Activated CD4-positive, CD25-positive, alpha-beta regulatory T cell treated with anti-CD3 and anti-CD28 coated beads, Interleukin-2, amount 50 U/mL, for 16 hours (primary cell): ENCODE results near the gene DCUN1D2.

Experiments used
- DNase-seq: peaks from one replicate; pipeline ENCODE4 v3.0.0-alpha.2; 2020; ENCODE audit warnings: low read depth, low spot score

Gene DCUN1D2

GRCh38 chr13:113519556-113519955, 29.0 kb upstream of the DCUN1D2 start:
- DNase-seq, result no peak

DNA sequence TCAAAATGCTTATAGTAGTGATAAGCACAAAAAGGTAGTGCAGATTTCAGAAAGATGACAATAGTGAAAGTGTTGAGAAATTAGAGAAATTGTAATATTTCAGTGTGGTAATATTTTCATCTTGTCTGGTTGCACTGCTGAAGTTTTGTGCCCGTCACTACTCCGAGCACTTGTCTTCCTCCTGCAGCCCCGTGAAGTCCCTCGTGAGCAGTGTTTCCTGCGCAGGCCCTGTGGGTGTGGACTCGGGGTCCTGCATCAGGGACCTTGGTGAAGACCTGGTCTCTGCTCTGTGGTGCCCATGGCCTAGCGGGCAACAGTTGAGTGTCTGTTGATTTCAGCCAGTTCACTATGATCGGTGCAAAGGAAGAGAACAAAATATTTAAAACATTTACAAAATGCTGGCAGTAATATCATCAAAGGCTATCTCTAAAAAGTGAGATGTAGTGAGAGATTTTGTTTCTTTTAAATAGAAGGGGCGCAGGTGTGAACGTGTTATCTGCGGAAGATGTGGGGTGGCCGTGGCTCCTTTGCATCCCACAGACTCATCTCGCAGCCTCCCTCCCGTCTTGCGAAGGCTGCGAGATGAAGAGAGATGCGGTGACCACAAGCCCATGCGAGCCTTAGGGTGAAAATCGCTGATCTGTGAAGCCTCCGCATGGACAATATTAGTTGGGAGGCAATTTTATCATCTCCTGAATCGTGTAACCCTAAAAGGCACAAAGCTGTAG, 27.7 kb upstream of the DCUN1D2 start:
- DNase-seq, result no peak

DNA sequence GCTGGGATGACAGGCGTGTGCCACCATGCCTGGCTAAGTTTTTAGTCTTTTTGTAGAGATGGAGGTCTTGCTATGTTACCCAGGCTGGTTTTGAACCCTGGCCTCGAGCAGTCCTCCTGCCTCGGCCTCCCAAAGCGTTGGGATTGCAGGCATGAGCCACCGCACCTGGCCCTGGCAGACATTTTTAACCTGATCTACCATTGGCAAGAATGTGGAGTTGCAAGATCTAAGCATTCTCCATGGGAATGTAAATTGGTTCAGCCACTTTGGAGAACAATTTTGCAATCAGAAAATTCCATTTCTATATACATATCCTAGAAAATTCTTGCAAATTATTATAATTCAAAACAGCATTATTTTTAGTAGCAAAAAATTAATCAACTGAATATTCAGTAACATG, 24.3 kb upstream of the DCUN1D2 start:
- DNase-seq, result no peak

- no peak for DNase-seq
Measured at GRCh38 chr13:113513761-113514160, 23.2 kb upstream of the DCUN1D2 start.

- DNase-seq, result no peak
Measured at GRCh38 chr13:113511361-113511760, 20.9 kb upstream of the DCUN1D2 start.

DNA sequence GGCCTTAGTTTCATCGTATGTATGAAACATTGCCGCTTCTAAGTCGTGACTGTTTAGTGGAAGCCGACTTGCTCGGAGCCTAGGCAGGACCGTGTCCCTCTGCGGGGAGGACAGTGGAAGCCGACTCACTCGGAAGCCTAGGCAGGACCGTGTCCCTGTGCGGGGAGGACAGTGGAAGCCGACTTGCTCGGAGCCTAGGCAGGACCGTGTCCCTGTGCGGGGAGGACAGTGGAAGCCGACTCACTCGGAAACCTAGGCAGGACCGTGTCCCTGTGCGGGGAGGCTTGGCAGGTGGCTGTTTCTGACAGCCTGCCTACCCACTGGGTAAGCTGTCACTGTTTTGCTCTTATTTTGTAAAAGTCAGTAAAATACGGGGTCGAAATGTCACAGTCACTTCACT, 20.4 kb upstream of the DCUN1D2 start:
- no peak for DNase-seq

GRCh38 chr13:113509989-113510388, 19.5 kb upstream of the DCUN1D2 start:
- no peak for DNase-seq

- no peak for DNase-seq
Measured at GRCh38 chr13:113508521-113509254, 18.2 kb upstream of the DCUN1D2 start.

DNA sequence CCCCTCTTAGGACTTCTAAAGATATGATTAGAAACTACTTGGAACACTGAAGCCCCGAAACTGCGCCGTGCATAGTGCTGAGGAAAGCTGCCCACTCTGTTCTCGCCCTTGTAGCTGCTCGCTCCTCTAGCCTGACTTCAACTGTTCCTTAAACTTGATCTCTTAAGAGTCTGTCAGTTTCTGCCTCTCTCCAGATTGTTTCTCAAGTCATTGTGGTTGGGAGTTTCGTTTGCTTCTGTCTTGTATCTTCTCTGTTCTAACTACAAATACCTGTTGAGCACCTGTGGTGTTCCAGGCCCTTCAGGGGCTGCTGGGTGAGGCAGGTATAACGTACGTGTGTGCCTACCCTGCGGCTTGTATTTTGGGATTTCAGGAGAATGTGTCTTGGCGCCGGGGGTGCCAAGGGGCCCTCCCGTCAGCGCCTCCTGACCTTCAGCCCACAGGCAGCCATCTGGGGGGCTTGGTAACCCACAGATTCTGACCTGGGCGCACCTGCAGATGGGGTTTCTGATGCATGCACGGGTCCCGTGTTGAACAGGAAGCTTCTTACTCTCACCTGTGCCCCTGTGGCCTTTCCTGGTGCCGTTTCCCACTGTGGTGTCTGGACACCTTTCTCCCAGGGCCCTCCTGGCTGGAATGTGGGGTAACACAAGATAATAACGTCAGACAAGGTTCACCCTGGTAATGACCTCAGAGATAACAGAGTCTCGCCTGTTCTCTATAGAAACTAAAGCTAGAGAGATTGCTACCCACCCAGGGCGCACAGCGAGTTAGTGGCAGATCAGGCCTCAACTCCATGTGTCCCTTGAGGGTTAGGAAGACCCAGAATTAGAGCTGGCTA, 17.2 kb upstream of the DCUN1D2 start:
- DNase-seq, result no peak

- DNase-seq, result no peak
Measured at GRCh38 chr13:113506871-113507388, 16.4 kb upstream of the DCUN1D2 start.

- no peak for DNase-seq
Measured at GRCh38 chr13:113506025-113506685, 15.6 kb upstream of the DCUN1D2 start.

GRCh38 chr13:113502686-113503085, 12.2 kb upstream of the DCUN1D2 start:
- DNase-seq, result no peak

GRCh38 chr13:113500530-113501265, 10.2 kb upstream of the DCUN1D2 start:
- DNase-seq, result no peak

- no peak for DNase-seq
Measured at GRCh38 chr13:113499936-113500335, 9.4 kb upstream of the DCUN1D2 start.

- DNase-seq, result no peak
Measured at GRCh38 chr13:113498905-113499304, 8.4 kb upstream of the DCUN1D2 start.

- DNase-seq, result no peak
Measured at GRCh38 chr13:113497217-113497616, 6.7 kb upstream of the DCUN1D2 start.

- DNase-seq, result no peak
Measured at GRCh38 chr13:113495494-113496210, 5.1 kb upstream of the DCUN1D2 start.

DNA sequence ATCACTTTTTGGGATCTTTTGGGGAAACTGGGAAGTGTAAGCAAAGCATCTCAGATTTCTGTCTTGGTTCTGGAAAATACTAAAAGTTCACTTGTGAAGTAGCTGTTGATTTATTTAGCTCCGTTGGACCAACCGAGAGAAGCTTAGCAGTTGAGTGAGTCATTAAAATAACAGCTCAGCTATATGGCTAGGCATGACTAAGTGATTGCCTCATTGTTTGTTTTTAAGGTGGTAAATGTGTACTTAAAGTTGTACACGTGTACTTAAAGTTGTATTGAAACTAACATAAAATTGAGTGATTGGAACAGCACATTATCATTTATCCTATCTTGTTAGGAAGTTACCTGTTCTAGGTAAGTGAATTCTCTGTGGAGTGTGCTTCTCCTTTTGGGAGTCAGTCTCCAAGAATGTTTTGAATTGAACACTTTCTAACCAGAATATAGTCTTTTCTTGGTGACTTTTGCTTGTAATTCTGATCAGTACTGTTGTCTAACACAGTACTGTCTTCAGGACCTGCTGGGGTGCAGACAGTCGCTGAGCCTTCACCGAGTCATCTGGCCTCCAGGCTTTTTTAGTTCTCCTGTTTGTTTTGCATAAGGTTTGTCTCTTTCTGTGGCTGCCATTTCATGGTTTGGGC, 2.9 kb upstream of the DCUN1D2 start:
- DNase-seq, result no peak

DNA sequence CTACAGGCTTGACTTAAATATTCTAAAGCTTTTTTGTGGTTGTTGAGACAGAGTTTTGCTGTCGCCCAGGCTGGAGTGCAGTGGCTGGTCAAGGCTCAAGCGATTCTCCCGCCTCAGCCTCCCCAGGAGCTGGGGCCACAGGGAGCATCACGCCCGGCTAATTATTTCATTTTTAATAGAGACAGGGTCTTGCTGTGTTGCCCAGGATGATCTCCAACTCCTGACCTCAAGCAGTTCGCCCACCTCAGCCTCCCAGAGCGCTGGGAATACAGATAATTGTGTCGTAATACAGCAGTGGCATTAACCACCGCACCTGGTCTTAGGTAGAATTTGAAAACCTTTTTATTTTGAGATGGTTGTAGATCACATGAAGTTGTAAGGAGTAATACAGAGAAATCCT, 1.5 kb upstream of the DCUN1D2 start:
- no peak for DNase-seq

- DNase-seq, result no peak
Measured at GRCh38 chr13:113491418-113491883, 940 bp upstream of the DCUN1D2 start.
